Activated T-cell treated with anti-CD3 and anti-CD28 coated beads, Interleukin-2, amount 50 U/mL, for 24 hours (primary cell): ENCODE data around the gene GBGT1.
"Not testable (repeated sequence)": the region's sequence is repeated elsewhere in the genome, so short reads cannot be mapped to it uniquely, and the experiment has no call there.

ENCODE experiments used
- DNase-seq: peaks from one replicate; pipeline ENCODE4 v3.0.0-alpha.2; 2020
- H3K27ac Mint-ChIP-seq: 2 replicates; pipeline ENCODE4 v1.8.0; 2020; ENCODE audit warnings: mild to moderate bottlenecking, mixed read lengths
- H3K27me3 Mint-ChIP-seq: 2 replicates; pipeline ENCODE4 v1.8.0; 2020; ENCODE audit warnings: mixed read lengths
- H3K36me3 Mint-ChIP-seq: 2 replicates; pipeline ENCODE4 v1.8.0; 2020; ENCODE audit warnings: low read depth, mixed read lengths
- H3K4me1 Mint-ChIP-seq: 2 replicates; pipeline ENCODE4 v1.8.0; 2020; ENCODE audit warnings: low read depth, mixed read lengths
- H3K4me3 Mint-ChIP-seq: 2 replicates; pipeline ENCODE4 v1.8.0; 2020; ENCODE audit warnings: mild to moderate bottlenecking, moderate library complexity, mixed read lengths
- H3K9me3 Mint-ChIP-seq: 2 replicates; pipeline ENCODE4 v1.8.0; 2020; ENCODE audit warnings: mixed read lengths

The GBGT1 gene

DNA sequence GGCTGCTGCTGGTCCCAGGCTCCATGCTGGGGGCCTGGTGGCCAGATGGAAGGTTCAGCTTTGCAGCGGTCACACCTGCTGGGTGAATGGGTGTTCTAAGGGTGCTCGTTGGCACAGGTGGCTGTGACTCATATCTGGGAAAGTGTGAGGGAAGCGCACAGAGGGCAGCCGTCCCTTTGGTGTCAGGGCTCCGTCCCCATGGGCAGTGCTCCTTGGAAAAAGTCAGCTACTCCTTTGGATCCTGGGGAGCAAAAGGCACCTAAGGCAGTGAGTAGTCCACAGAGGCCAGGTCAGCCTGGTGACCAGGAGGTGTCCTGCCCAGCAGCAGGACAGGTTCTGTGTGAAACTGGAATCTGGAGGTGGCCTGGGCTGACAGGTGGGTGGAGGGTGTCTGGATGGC lies 18.4 kb upstream of the GBGT1 start:
- no peaks in the 10 kb centered on the region for H3K36me3 Mint-ChIP-seq
- H3K27ac Mint-ChIP-seq, result no peak overlapping the region
- no peaks in the 10 kb centered on the region for H3K9me3 Mint-ChIP-seq
- peaks cover 46% of the 10 kb centered on the region for H3K27me3 Mint-ChIP-seq
- no peak overlapping the region for H3K4me3 Mint-ChIP-seq
- peak; percentile 15 for DNase-seq
- peaks cover 24% of the 10 kb centered on the region for H3K4me1 Mint-ChIP-seq

DNA sequence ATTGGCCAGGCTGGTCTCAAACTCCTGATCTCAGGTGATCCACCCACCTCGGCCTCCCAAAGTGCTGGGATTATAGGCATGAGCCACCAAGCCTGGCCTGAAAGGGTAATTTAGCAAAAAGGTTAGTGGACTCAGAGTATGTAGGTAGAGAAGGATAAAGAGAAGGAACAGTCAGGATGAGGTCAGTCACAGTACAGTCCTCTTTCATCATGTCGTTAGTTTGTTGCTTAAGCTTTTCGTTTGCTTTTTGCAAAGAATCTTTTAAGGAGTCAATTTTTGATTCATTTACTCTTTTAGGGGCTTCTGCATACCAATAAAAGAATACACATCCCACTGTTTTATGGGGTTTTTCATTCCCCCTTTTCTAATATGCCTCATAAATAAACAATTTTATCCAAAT lies 17.8 kb upstream of the GBGT1 start:
- H3K4me1 Mint-ChIP-seq, result peaks cover 24% of the 10 kb centered on the region
- no peak for DNase-seq
- no peaks in the 10 kb centered on the region for H3K9me3 Mint-ChIP-seq
- peaks cover 41% of the 10 kb centered on the region for H3K27me3 Mint-ChIP-seq
- H3K4me3 Mint-ChIP-seq, result no peak overlapping the region
- H3K36me3 Mint-ChIP-seq, result no peaks in the 10 kb centered on the region
- H3K27ac Mint-ChIP-seq, result no peak overlapping the region

- no peak overlapping the region for H3K27ac Mint-ChIP-seq
- peaks cover 38% of the 10 kb centered on the region for H3K27me3 Mint-ChIP-seq
- H3K4me1 Mint-ChIP-seq, result peaks cover 21% of the 10 kb centered on the region
- no peaks in the 10 kb centered on the region for H3K36me3 Mint-ChIP-seq
- no peak for DNase-seq
- H3K4me3 Mint-ChIP-seq, result no peak overlapping the region
- H3K9me3 Mint-ChIP-seq, result no peaks in the 10 kb centered on the region
Measured at GRCh38 chr9:133180953-133181352, 17.2 kb upstream of the GBGT1 start.

DNA sequence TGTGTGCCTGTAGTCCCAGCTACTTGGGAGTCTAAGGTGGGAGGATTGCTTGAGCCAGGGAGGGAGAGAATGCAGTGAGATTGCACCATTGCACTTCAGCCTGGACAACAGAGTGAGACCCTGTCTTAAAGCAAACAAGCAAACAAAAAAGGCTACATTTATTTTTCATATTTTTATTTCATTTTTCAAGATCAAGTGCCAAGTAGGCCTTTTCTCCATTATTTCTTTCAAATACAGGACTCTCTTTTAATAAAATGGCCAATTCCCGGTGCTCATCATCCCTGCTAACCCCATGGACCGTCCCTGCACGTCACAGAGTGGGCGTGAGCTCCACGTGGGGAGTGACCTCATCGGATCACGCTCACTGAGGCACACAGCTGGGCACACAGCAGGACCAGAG lies 9.3 kb upstream of the GBGT1 start:
- Mint-ChIP-seq H3K4me3 (no peak overlapping the region), H3K9me3 (no peaks in the 10 kb centered on the region), H3K36me3 (no peaks in the 10 kb centered on the region), H3K27ac (no peak overlapping the region), H3K27me3 (peaks cover 4% of the 10 kb centered on the region), H3K4me1 (no peaks in the 10 kb centered on the region)
- DNase-seq, result no peak

DNA sequence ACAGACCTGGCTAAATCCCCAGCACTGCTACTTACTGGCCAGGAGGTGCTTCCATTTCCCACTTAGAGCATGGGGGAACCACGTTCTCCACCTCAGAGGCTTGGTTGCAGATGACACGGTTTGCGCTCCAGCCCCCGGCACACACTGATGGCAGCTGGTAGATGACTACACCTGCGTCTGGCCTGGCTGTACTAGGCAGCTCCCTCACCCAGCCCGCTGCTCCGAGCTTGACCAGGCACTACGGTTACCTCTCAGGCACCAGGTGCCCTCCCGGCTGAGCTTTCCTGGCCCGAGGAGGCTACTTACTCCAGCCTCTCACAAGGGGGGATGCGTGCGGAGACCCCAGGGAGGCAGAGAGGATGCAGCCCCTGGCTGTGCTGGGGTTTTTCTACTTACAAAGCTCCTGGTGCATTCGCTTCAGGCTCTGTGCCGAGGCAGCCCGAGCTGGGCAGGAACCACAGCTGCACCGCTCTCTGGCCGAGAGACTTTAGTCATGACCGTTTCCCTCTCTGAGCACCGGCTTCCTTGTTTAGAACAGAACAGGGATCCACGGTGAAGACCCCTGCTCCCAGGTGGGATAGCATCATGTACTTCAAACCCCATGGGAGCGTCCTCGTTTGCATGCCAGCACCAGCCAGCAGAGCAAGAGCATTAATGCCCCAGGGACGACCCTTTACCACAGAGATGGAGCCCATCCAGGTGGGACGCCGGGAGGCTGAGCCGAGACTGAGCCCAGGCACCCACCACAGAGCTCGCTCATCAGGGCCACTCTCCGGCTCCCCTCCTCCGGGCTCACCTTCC lies 7.6 kb upstream of the GBGT1 start:
- DNase-seq, result peak; percentile 16
- peaks cover 4% of the 10 kb centered on the region for H3K27me3 Mint-ChIP-seq
- no peaks in the 10 kb centered on the region for H3K36me3 Mint-ChIP-seq
- H3K27ac Mint-ChIP-seq, result no peak overlapping the region
- no peaks in the 10 kb centered on the region for H3K9me3 Mint-ChIP-seq
- no peak overlapping the region for H3K4me3 Mint-ChIP-seq
- no peaks in the 10 kb centered on the region for H3K4me1 Mint-ChIP-seq

GRCh38 chr9:133170716-133171115 lies 7.0 kb upstream of the GBGT1 start:
- peak; percentile 2 for DNase-seq
- Mint-ChIP-seq H3K36me3 (no peaks in the 10 kb centered on the region), H3K4me3 (no peak overlapping the region), H3K4me1 (no peaks in the 10 kb centered on the region), H3K27ac (no peak overlapping the region), H3K27me3 (peaks cover 4% of the 10 kb centered on the region), H3K9me3 (no peaks in the 10 kb centered on the region)

DNA sequence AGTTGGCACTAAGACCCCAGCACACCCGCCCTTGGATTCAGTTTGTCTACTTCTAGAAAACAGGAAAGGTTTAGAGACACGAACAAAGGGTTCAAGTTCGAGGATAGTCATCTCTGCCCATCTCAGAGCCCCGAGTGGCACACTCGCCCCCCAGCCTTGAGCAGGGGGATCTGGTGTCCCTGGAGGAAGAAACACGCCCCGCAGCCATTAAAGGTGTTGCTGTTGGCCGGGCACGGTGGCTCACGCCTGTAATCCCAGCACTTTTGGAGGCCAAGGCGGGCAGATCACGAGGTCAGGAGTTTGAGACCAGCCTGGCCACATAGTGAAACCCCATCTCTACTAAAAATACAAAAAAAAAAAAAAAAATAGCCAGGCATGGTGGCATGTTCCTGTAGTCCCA lies 6.0 kb upstream of the GBGT1 start:
- H3K4me3 Mint-ChIP-seq, H3K4me1 Mint-ChIP-seq, H3K27me3 Mint-ChIP-seq, DNase-seq, H3K9me3 Mint-ChIP-seq, H3K27ac Mint-ChIP-seq, H3K36me3 Mint-ChIP-seq: not testable (repeated sequence)

- peaks cover under 1% of the 10 kb centered on the region for H3K4me1 Mint-ChIP-seq
- H3K4me3 Mint-ChIP-seq, result no peak overlapping the region
- no peak for DNase-seq
- no peaks in the 10 kb centered on the region for H3K27me3 Mint-ChIP-seq
- no peaks in the 10 kb centered on the region for H3K36me3 Mint-ChIP-seq
- H3K27ac Mint-ChIP-seq, result no peak overlapping the region
- no peaks in the 10 kb centered on the region for H3K9me3 Mint-ChIP-seq
Measured at GRCh38 chr9:133169102-133169501, 5.4 kb upstream of the GBGT1 start.

DNA sequence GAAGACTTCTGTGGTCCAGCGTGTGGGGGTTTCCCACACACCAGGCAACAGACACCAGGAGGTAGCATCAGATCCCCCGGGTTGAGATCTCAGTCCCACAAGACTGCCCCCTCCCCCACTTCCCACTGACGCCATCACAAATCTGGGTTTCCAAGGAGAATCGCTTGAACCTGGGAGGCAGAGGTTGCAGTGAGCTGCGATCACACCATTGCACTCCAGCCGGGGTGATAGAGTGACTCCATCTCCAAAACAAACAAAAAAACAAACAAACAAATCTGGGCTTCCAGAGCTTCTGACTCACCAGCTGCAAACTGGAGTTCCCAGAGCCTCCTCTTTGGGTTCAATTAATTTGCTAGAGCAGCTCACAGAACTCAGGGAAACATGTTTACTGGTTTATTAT lies 4.7 kb upstream of the GBGT1 start:
- DNase-seq, result no peak
- peaks cover 4% of the 10 kb centered on the region for H3K4me1 Mint-ChIP-seq
- no peak overlapping the region for H3K4me3 Mint-ChIP-seq
- no peaks in the 10 kb centered on the region for H3K27me3 Mint-ChIP-seq
- H3K9me3 Mint-ChIP-seq, result no peaks in the 10 kb centered on the region
- H3K27ac Mint-ChIP-seq, result no peak overlapping the region
- H3K36me3 Mint-ChIP-seq, result no peaks in the 10 kb centered on the region

DNA sequence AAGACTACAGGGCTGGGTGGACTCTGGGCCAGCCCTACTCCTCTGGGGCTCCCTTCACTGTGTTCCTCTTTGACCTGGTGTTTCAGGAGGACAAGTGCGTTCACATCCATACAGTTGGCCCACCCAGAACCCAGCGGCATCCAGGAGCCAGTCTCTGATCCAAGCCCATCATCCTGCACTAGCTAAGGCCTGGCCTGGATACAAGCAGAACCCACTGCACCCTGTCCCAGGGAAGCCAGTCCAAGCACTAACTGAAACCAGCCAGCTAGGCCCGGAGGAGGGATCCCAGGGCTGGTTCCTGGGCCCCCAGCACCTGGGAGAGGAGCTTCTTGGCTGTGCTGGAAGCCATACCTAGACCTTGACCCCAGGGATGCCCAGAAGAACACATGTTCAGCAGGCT lies 4.1 kb upstream of the GBGT1 start:
- H3K9me3 Mint-ChIP-seq, result no peaks in the 10 kb centered on the region
- DNase-seq, result no peak
- no peak overlapping the region for H3K27ac Mint-ChIP-seq
- peaks cover 4% of the 10 kb centered on the region for H3K4me1 Mint-ChIP-seq
- H3K27me3 Mint-ChIP-seq, result no peaks in the 10 kb centered on the region
- no peak overlapping the region for H3K4me3 Mint-ChIP-seq
- no peaks in the 10 kb centered on the region for H3K36me3 Mint-ChIP-seq

- Mint-ChIP-seq H3K27ac (no peak overlapping the region), H3K36me3 (no peaks in the 10 kb centered on the region), H3K4me3 (no peak overlapping the region), H3K4me1 (peaks cover 4% of the 10 kb centered on the region), H3K27me3 (no peaks in the 10 kb centered on the region), H3K9me3 (no peaks in the 10 kb centered on the region)
- no peak for DNase-seq
Measured at GRCh38 chr9:133167096-133167730, 3.5 kb upstream of the GBGT1 start.

DNA sequence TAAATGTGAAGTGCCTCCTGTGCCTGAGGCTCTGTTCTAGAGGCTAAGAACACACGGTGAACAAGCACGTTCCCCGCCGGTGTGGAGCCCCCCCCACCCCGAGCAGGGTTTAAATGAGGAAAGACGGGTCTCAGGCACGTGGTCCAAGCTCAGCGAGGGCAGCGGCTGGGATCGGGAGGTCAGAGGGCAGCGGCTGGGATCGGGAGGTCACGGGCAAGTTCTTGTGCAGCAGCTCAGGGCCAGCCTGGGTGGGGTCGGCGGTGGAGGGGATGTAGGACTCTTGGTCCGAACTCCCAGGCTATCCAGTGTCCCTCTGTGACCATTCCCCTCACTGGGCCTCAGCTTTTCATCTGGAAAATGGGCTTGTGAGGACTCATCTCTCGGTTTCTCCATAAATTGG lies 2.7 kb upstream of the GBGT1 start:
- no peak overlapping the region for H3K27ac Mint-ChIP-seq
- H3K9me3 Mint-ChIP-seq, result no peaks in the 10 kb centered on the region
- no peak for DNase-seq
- H3K27me3 Mint-ChIP-seq, result no peaks in the 10 kb centered on the region
- H3K36me3 Mint-ChIP-seq, result no peaks in the 10 kb centered on the region
- no peak overlapping the region for H3K4me3 Mint-ChIP-seq
- H3K4me1 Mint-ChIP-seq, result peaks cover 7% of the 10 kb centered on the region

- Mint-ChIP-seq H3K36me3 (no peaks in the 10 kb centered on the region), H3K27me3 (no peaks in the 10 kb centered on the region), H3K4me1 (peaks cover 10% of the 10 kb centered on the region), H3K4me3 (no peak overlapping the region), H3K27ac (no peak overlapping the region), H3K9me3 (no peaks in the 10 kb centered on the region)
- DNase-seq, result peak; percentile 2
Measured at GRCh38 chr9:133165452-133165730, 1.7 kb upstream of the GBGT1 start.

- Mint-ChIP-seq H3K4me1 (peaks cover 10% of the 10 kb centered on the region), H3K4me3 (peak overlapping the region; percentile 78), H3K27me3 (no peaks in the 10 kb centered on the region), H3K9me3 (no peaks in the 10 kb centered on the region), H3K27ac (no peak overlapping the region), H3K36me3 (no peaks in the 10 kb centered on the region)
- DNase-seq, result no peak
Measured at GRCh38 chr9:133164191-133164590, 477 bp upstream of the GBGT1 start.

DNA sequence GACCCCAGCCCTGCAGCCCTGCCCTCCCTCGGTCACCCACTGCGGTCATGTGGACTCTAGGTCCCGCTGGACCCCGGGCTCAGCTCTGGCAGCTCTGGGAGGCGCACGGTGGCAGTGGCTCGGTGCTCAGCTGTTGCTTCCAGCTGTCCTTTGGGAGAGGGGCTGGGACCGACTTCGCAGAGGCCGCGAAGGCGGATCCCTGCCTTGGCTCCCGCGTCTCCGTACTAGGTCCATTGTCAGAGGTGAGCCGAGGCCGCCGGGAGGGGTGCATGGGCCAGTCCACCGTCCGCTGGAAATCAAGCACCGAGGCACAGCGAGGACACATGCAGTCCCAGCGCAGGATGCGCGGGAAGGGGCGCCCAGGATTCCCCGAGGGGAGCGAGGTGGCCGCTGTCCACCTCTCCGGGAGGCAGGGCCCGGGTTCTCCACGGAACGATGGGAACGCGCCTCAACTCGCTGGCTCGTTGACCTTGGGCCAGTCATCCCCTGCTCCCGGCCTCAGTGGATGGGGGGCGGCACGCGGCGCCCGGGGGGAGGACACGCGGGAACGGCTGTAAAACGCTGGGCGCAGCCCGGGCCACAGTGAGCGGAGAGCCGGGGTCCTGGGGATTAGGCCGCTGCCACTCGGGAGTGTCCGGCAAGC lies 732 bp downstream of the GBGT1 start:
- Mint-ChIP-seq H3K4me3 (peak overlapping the region; percentile 43), H3K27me3 (no peaks in the 10 kb centered on the region), H3K27ac (no peak overlapping the region), H3K9me3 (no peaks in the 10 kb centered on the region), H3K4me1 (peaks cover 10% of the 10 kb centered on the region), H3K36me3 (no peaks in the 10 kb centered on the region)
- DNase-seq, result peak; percentile 24
